Neural crest cell (in vitro differentiated cells): ENCODE measurements around the gene BANF2. TPM values are rescaled to one million over a fixed set of nuclear protein-coding genes. Genes with fewer than 3 reads are reported as not detected.

ENCODE experiments used
- DNase-seq: peaks from one replicate; pipeline ENCODE4 v3.0.0; 2021; ENCODE audit warnings: low read depth, mixed read lengths, low spot score
- H3K27ac Mint-ChIP-seq: one replicate; pipeline ENCODE4 v1.8.0; 2021; ENCODE audit warnings: mild to moderate bottlenecking, mixed read lengths; ENCODE audit not compliant: unreplicated experiment
- H3K27me3 Mint-ChIP-seq: 2 replicates; pipeline ENCODE4 v1.8.0; 2021; ENCODE audit warnings: low read depth, mild to moderate bottlenecking, mixed read lengths
- H3K36me3 Mint-ChIP-seq: 2 replicates; pipeline ENCODE4 v1.8.0; 2021; ENCODE audit warnings: low read depth, mild to moderate bottlenecking, mixed read lengths
- H3K4me1 Mint-ChIP-seq: 2 replicates; pipeline ENCODE4 v1.8.0; 2021; ENCODE audit warnings: mixed read lengths
- H3K4me3 Mint-ChIP-seq: one replicate; pipeline ENCODE4 v1.8.0; 2021; ENCODE audit warnings: mild to moderate bottlenecking, mixed read lengths
- H3K9me3 Mint-ChIP-seq: 2 replicates; pipeline ENCODE4 v1.8.0; 2021; ENCODE audit warnings: mixed read lengths
- CTCF ChIP-seq: fragments of 200-600 bp; sonication (generic); conservative IDR thresholded peaks from 2 replicates; pipeline ENCODE4 v1.5.0; 2021; ENCODE audit warnings: antibody characterized with exemption, mild to moderate bottlenecking
- total RNA-seq: library from RNA; stranded (reverse); gene quantifications from 2 replicates; pipeline ENCODE4 v1.2.1, GENCODE V29; 2021

The BANF2 gene
- total RNA-seq, 1 donor from 2014 or later, result not detected

GRCh38 chr20:17749626-17749977, 49.8 kb downstream of the BANF2 start:
- Mint-ChIP-seq H3K27ac (no peak overlapping the region), H3K4me1 (peaks cover 5% of the 10 kb centered on the region), H3K27me3 (peaks cover 29% of the 10 kb centered on the region), H3K4me3 (no peak overlapping the region), H3K36me3 (no peaks in the 10 kb centered on the region), H3K9me3 (peaks cover 3% of the 10 kb centered on the region)
- no peak for DNase-seq
- no peak for TF ChIP-seq CTCF

- H3K27me3 Mint-ChIP-seq, result peaks cover 29% of the 10 kb centered on the region
- H3K27ac Mint-ChIP-seq, result no peak overlapping the region
- DNase-seq, result no peak
- peaks cover 3% of the 10 kb centered on the region for H3K9me3 Mint-ChIP-seq
- H3K4me1 Mint-ChIP-seq, result peaks cover 5% of the 10 kb centered on the region
- TF ChIP-seq CTCF, result no peak
- H3K36me3 Mint-ChIP-seq, result no peaks in the 10 kb centered on the region
- no peak overlapping the region for H3K4me3 Mint-ChIP-seq
These were observed 50.4 kb downstream of the BANF2 start for GRCh38 chr20:17749978-17750721.

GRCh38 chr20:17750722-17751045, 50.9 kb downstream of the BANF2 start:
- no peak overlapping the region for H3K4me3 Mint-ChIP-seq
- H3K4me1 Mint-ChIP-seq, result peaks cover 5% of the 10 kb centered on the region
- DNase-seq, result no peak
- TF ChIP-seq CTCF, result no peak
- H3K9me3 Mint-ChIP-seq, result peaks cover 3% of the 10 kb centered on the region
- no peaks in the 10 kb centered on the region for H3K36me3 Mint-ChIP-seq
- H3K27me3 Mint-ChIP-seq, result peaks cover 34% of the 10 kb centered on the region
- no peak overlapping the region for H3K27ac Mint-ChIP-seq

DNA sequence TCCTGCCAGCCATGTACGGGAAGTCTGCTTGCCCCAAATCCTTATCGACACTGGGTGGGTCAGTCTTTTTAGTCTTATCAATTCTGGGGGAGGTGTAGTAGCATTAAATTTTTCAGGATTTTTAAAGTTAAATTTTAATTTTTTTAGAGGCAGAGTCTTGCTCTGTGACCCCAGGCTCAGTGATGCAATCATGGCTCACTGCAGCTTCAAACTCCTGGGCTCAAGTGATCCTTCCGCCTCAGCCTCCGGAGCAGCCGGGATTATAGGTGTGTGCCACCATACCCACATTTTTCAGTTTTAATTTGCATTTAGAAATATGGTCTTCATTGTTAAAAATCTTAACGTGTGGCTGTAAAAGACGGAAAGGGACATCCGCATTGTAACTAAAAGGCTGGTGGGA, 51.9 kb downstream of the BANF2 start:
- peaks cover 40% of the 10 kb centered on the region for H3K27me3 Mint-ChIP-seq
- peaks cover 3% of the 10 kb centered on the region for H3K9me3 Mint-ChIP-seq
- no peak for DNase-seq
- no peaks in the 10 kb centered on the region for H3K36me3 Mint-ChIP-seq
- no peak overlapping the region for H3K4me3 Mint-ChIP-seq
- no peak for TF ChIP-seq CTCF
- H3K4me1 Mint-ChIP-seq, result peaks cover 5% of the 10 kb centered on the region
- no peak overlapping the region for H3K27ac Mint-ChIP-seq

- TF ChIP-seq CTCF, result no peak
- no peaks in the 10 kb centered on the region for H3K36me3 Mint-ChIP-seq
- H3K27ac Mint-ChIP-seq, result no peak overlapping the region
- H3K4me1 Mint-ChIP-seq, result peaks cover 3% of the 10 kb centered on the region
- no peak for DNase-seq
- H3K9me3 Mint-ChIP-seq, result peaks cover 3% of the 10 kb centered on the region
- H3K27me3 Mint-ChIP-seq, result peaks cover 42% of the 10 kb centered on the region
- H3K4me3 Mint-ChIP-seq, result no peak overlapping the region
These were observed 52.7 kb downstream of the BANF2 start for GRCh38 chr20:17752459-17752858.

- no peak for DNase-seq
- Mint-ChIP-seq H3K27ac (no peak overlapping the region), H3K4me3 (no peak overlapping the region), H3K4me1 (no peaks in the 10 kb centered on the region), H3K36me3 (peaks cover 4% of the 10 kb centered on the region), H3K27me3 (peaks cover 40% of the 10 kb centered on the region), H3K9me3 (peaks cover 9% of the 10 kb centered on the region)
- no peak for TF ChIP-seq CTCF
These were observed 53.8 kb downstream of the BANF2 start for GRCh38 chr20:17753516-17753915.
